ENCODE measurements around the gene TSACC. TPM values are rescaled to one million over a fixed set of nuclear protein-coding genes. Genes with fewer than 3 reads are reported as not detected.

Gene TSACC
- total and polyA plus RNA-seq, 9 of the 15 experiments (the other 6 are each of a cell fraction or from before 2014, with no cell fraction given) = 0.45 to 7.4 (median 2.6) TPM

DNA sequence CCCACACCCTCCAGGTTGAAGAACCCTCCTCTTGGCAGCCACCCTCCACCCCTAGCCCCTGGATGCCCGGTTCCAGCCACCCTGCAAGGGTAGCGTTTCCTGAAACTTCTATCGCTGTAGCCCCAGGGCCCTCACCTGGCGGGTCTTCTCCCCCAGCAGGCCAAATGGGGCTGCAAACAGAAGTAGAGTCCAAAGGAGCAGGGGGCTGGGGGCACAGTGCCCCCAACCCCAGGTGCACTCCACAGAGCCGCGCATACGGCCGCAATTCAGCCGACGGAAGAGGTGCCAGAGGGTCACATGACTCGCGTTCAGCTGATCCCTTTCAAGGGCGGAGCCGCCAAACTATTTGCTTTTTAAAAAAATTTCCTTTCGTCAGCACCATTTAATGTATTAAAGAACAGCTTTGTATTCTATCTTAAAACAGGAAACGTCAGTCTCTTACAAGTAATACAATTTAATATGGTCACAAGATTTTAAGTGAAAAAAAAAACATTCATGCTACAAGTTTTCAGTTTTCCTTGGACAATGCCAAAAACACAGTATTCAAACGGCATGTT lies 42.9 kb upstream of the TSACC start, which contains the start of gene GLMP (continued):
- TF ChIP-seq FOXK1 (CRISPR knock-in tag; IDR thresholded peaks at IDR 0.05; ENCODE audit: borderline replicate concordance) = no peak
- TF ChIP-seq TOE1 (IDR thresholded peaks at IDR 0.05; ENCODE audit: borderline replicate concordance) = peak; percentile 97
- TF ChIP-seq TOE1 (CRISPR knock-in tag; IDR thresholded peaks at IDR 0.05; ENCODE audit: borderline replicate concordance, low read depth) = no peak
- TF ChIP-seq ZNF384 (IDR thresholded peaks at IDR 0.05; ENCODE audit: low read depth, low read length) = peak; percentile 77
- 0 out of 2 replicates have a peak, but pooled peaks have one; percentile 19 for TF ChIP-seq FOSL1 (tag; conservative IDR thresholded peaks at IDR 0.05)
- TF ChIP-seq, protein P1, sequence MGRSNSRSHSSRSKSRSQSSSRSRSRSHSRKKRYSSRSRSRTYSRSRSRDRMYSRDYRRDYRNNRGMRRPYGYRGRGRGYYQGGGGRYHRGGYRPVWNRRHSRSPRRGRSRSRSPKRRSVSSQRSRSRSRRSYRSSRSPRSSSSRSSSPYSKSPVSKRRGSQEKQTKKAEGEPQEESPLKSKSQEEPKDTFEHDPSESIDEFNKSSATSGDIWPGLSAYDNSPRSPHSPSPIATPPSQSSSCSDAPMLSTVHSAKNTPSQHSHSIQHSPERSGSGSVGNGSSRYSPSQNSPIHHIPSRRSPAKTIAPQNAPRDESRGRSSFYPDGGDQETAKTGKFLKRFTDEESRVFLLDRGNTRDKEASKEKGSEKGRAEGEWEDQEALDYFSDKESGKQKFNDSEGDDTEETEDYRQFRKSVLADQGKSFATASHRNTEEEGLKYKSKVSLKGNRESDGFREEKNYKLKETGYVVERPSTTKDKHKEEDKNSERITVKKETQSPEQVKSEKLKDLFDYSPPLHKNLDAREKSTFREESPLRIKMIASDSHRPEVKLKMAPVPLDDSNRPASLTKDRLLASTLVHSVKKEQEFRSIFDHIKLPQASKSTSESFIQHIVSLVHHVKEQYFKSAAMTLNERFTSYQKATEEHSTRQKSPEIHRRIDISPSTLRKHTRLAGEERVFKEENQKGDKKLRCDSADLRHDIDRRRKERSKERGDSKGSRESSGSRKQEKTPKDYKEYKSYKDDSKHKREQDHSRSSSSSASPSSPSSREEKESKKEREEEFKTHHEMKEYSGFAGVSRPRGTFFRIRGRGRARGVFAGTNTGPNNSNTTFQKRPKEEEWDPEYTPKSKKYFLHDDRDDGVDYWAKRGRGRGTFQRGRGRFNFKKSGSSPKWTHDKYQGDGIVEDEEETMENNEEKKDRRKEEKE (IDR thresholded peaks at IDR 0.05; ENCODE audit: borderline replicate concordance in 1 of 2, control insufficient read depth in 1 of 2, low read depth in 2 of 2, low read length in 1 of 2) = no peak
- TF ChIP-seq MCM5 (IDR thresholded peaks at IDR 0.05; ENCODE audit: low read depth) = no peak
- TF ChIP-seq POLR2AphosphoS5 (IDR thresholded peaks at IDR 0.05; ENCODE audit: control insufficient read depth, insufficient read depth, low read depth, low read length) = peak; percentile 17; the same call in 1 of the 2 replicates
- TF ChIP-seq NFE2 (IDR thresholded peaks at IDR 0.05; ENCODE audit: low read depth) = no peak
- peak; percentile 31; the same call in 1 of the 2 replicates for TF ChIP-seq MYC (IDR thresholded peaks at IDR 0.05; ENCODE audit: low read depth, low read length)
- no peak for TF ChIP-seq MYC (CRISPR knock-in tag; IDR thresholded peaks at IDR 0.05; ENCODE audit: borderline replicate concordance, low read depth)
- TF ChIP-seq KAT8 (IDR thresholded peaks at IDR 0.05; ENCODE audit: low read depth) = no peak
- no peak for TF ChIP-seq ZNF717 (CRISPR knock-in tag; IDR thresholded peaks at IDR 0.05)
- TF ChIP-seq BRD4 (IDR thresholded peaks at IDR 0.05) = 0 out of 2 replicates have a peak, but pooled peaks have one; percentile 41
- TF ChIP-seq, protein P2, sequence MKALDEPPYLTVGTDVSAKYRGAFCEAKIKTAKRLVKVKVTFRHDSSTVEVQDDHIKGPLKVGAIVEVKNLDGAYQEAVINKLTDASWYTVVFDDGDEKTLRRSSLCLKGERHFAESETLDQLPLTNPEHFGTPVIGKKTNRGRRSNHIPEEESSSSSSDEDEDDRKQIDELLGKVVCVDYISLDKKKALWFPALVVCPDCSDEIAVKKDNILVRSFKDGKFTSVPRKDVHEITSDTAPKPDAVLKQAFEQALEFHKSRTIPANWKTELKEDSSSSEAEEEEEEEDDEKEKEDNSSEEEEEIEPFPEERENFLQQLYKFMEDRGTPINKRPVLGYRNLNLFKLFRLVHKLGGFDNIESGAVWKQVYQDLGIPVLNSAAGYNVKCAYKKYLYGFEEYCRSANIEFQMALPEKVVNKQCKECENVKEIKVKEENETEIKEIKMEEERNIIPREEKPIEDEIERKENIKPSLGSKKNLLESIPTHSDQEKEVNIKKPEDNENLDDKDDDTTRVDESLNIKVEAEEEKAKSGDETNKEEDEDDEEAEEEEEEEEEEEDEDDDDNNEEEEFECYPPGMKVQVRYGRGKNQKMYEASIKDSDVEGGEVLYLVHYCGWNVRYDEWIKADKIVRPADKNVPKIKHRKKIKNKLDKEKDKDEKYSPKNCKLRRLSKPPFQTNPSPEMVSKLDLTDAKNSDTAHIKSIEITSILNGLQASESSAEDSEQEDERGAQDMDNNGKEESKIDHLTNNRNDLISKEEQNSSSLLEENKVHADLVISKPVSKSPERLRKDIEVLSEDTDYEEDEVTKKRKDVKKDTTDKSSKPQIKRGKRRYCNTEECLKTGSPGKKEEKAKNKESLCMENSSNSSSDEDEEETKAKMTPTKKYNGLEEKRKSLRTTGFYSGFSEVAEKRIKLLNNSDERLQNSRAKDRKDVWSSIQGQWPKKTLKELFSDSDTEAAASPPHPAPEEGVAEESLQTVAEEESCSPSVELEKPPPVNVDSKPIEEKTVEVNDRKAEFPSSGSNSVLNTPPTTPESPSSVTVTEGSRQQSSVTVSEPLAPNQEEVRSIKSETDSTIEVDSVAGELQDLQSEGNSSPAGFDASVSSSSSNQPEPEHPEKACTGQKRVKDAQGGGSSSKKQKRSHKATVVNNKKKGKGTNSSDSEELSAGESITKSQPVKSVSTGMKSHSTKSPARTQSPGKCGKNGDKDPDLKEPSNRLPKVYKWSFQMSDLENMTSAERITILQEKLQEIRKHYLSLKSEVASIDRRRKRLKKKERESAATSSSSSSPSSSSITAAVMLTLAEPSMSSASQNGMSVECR (CRISPR knock-in tag; IDR thresholded peaks at IDR 0.05) = peak; percentile 44; the same call in 1 of the 2 replicates
- TF ChIP-seq, protein P3, sequence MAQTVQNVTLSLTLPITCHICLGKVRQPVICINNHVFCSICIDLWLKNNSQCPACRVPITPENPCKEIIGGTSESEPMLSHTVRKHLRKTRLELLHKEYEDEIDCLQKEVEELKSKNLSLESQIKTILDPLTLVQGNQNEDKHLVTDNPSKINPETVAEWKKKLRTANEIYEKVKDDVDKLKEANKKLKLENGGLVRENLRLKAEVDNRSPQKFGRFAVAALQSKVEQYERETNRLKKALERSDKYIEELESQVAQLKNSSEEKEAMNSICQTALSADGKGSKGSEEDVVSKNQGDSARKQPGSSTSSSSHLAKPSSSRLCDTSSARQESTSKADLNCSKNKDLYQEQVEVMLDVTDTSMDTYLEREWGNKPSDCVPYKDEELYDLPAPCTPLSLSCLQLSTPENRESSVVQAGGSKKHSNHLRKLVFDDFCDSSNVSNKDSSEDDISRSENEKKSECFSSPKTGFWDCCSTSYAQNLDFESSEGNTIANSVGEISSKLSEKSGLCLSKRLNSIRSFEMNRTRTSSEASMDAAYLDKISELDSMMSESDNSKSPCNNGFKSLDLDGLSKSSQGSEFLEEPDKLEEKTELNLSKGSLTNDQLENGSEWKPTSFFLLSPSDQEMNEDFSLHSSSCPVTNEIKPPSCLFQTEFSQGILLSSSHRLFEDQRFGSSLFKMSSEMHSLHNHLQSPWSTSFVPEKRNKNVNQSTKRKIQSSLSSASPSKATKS (CRISPR knock-in tag; IDR thresholded peaks at IDR 0.05) = no peak
- TF ChIP-seq L3MBTL2 (IDR thresholded peaks at IDR 0.05) = peak; percentile 73
- peak; percentile 54; the same call in 1 of the 2 replicates for TF ChIP-seq ELF2 (CRISPR knock-in tag; IDR thresholded peaks at IDR 0.05)

All from K562 (cell line).